GM12878 (cell line): ENCODE measurements around the gene PPP1R18. TPM values are rescaled to one million over a fixed set of nuclear protein-coding genes. Genes with fewer than 3 reads are reported as not detected.

Experiments used
- ASH2L ChIP-seq: fragments of 300-600, 200-600 bp; sonication (generic); IDR thresholded peaks from 2 replicates; pipeline ENCODE4 v1.6.1; 2017; ENCODE audit warnings: low read depth, mild to moderate bottlenecking, borderline replicate concordance
- CREM ChIP-seq: IDR thresholded peaks from 2 replicates; pipeline ENCODE4 v1.6.1; 2014; ENCODE audit warnings: antibody characterized with exemption, low read depth
- DPF2 ChIP-seq: fragments of 450-650 bp; IDR thresholded peaks from 2 replicates; pipeline ENCODE4 v1.6.1; 2017; ENCODE audit warnings: mild to moderate bottlenecking
- E2F4 ChIP-seq: IDR thresholded peaks from 2 replicates; pipeline ENCODE4 v1.6.1; 2012; ENCODE audit warnings: low read depth, low read length, improper control_type of control experiment
- EGR1 ChIP-seq, 2 experiments: IDR thresholded peaks; 1 replicate in 1 of 2; 2 replicates in 1 of 2; pipeline ENCODE4 v1.6.1; 2011 to 2012; ENCODE audit warnings: low read depth in 2 of 2, low read length in 2 of 2, borderline replicate concordance in 1 of 2, mild to moderate bottlenecking in 1 of 2, moderate library complexity in 1 of 2
- FOS ChIP-seq: IDR thresholded peaks from 3 replicates; pipeline ENCODE4 v1.6.1; 2011; ENCODE audit warnings: borderline replicate concordance; ENCODE audit not compliant: insufficient read length; ENCODE audit errors: extremely low read depth
- FOXK2 ChIP-seq: fragments of 450-650 bp; IDR thresholded peaks from 2 replicates; pipeline ENCODE4 v1.6.1; 2017; ENCODE audit warnings: mild to moderate bottlenecking, moderate library complexity
- GATAD2B ChIP-seq: fragments of 450-650 bp; conservative IDR thresholded peaks from 2 replicates; pipeline ENCODE4 v1.6.1; 2017; ENCODE audit warnings: low read depth, mild to moderate bottlenecking, moderate library complexity
- IRF3 ChIP-seq: fragments of 450-650 bp; IDR thresholded peaks from 2 replicates; pipeline ENCODE4 v1.6.1; 2014; ENCODE audit warnings: mild to moderate bottlenecking
- JUND ChIP-seq: IDR thresholded peaks from 2 replicates; pipeline ENCODE4 v1.6.1; 2012; ENCODE audit warnings: low read depth, mild to moderate bottlenecking, low read length, improper control_type of control experiment, moderate library complexity
- KAT2A ChIP-seq: conservative IDR thresholded peaks from 2 replicates; pipeline ENCODE4 v1.6.1; 2011; ENCODE audit warnings: low read depth, low read length; ENCODE audit not compliant: control insufficient read depth
- MEF2A ChIP-seq: IDR thresholded peaks from 2 replicates; pipeline ENCODE4 v1.6.1; 2011; ENCODE audit warnings: low read depth, mild to moderate bottlenecking, low read length, moderate library complexity; ENCODE audit not compliant: insufficient read depth
- MEF2B ChIP-seq: fragments of 450-650 bp; IDR thresholded peaks from 2 replicates; pipeline ENCODE4 v1.6.1; 2018; ENCODE audit warnings: mild to moderate bottlenecking, moderate library complexity; ENCODE audit not compliant: partially characterized antibody, poor library complexity, severe bottlenecking
- NBN ChIP-seq: fragments of 450-650 bp; IDR thresholded peaks from 2 replicates; pipeline ENCODE4 v1.6.1; 2016
- POU2F2 ChIP-seq: IDR thresholded peaks from 3 replicates; pipeline ENCODE4 v1.6.1; 2011; ENCODE audit warnings: low read depth, mild to moderate bottlenecking, low read length, borderline replicate concordance
- RB1 ChIP-seq: fragments of 450-650 bp; formaldehyde crosslinking; IDR thresholded peaks from 2 replicates; pipeline ENCODE4 v1.6.1; 2017; ENCODE audit warnings: mild to moderate bottlenecking, borderline replicate concordance
- RBBP5 ChIP-seq: fragments of 200-600 bp; sonication (generic); conservative IDR thresholded peaks from 2 replicates; pipeline ENCODE4 v1.6.1; 2016
- SIX5 ChIP-seq: IDR thresholded peaks from 2 replicates; pipeline ENCODE4 v1.6.1; 2011; ENCODE audit warnings: mild to moderate bottlenecking, low read depth, low read length, moderate library complexity; ENCODE audit not compliant: severe bottlenecking
- SKIL ChIP-seq: fragments of 450-650 bp; IDR thresholded peaks from 2 replicates; pipeline ENCODE4 v1.6.1; 2017; ENCODE audit warnings: mild to moderate bottlenecking, low read depth, inconsistent platforms; ENCODE audit not compliant: poor library complexity, severe bottlenecking
- SMC3 ChIP-seq: IDR thresholded peaks from 2 replicates; pipeline ENCODE4 v1.6.1; 2011; ENCODE audit warnings: low read length, improper control_type of control experiment, borderline replicate concordance
- SRF ChIP-seq, 2 experiments: IDR thresholded peaks; 2 replicates each; pipeline ENCODE4 v1.6.1; 2011; ENCODE audit warnings: low read depth in 2 of 2, low read length in 2 of 2, mild to moderate bottlenecking in 1 of 2, moderate library complexity in 1 of 2
- SUZ12 ChIP-seq: fragments of 200-600 bp; sonication (generic); IDR thresholded peaks from one replicate; pipeline ENCODE4 v1.6.1; 2018; ENCODE audit warnings: antibody characterized with exemption, mild to moderate bottlenecking; ENCODE audit not compliant: unreplicated experiment
- TAF1 ChIP-seq: IDR thresholded peaks from 2 replicates; pipeline ENCODE4 v1.6.1; 2011; ENCODE audit warnings: mild to moderate bottlenecking, low read depth, low read length, borderline replicate concordance
- TCF3 ChIP-seq: IDR thresholded peaks from 2 replicates; pipeline ENCODE4 v1.6.1; 2012; ENCODE audit warnings: low read depth, mild to moderate bottlenecking, low read length, borderline replicate concordance; ENCODE audit not compliant: insufficient read depth
- TCF7 ChIP-seq: IDR thresholded peaks from 2 replicates; pipeline ENCODE4 v1.6.1; 2014; ENCODE audit warnings: antibody characterized with exemption, borderline replicate concordance
- YY1 ChIP-seq: IDR thresholded peaks from 2 replicates; pipeline ENCODE4 v1.6.1; 2011; ENCODE audit warnings: low read depth, mild to moderate bottlenecking, low read length
- ZNF217 ChIP-seq: fragments of 450-650 bp; IDR thresholded peaks from 2 replicates; pipeline ENCODE4 v1.6.1; 2017; ENCODE audit warnings: antibody characterized with exemption, mild to moderate bottlenecking
- ZNF622 ChIP-seq: fragments of 450-650 bp; IDR thresholded peaks from 2 replicates; pipeline ENCODE4 v1.6.1; 2017; ENCODE audit warnings: mild to moderate bottlenecking, inconsistent platforms
- ZSCAN29 ChIP-seq: fragments of 450-650 bp; IDR thresholded peaks from 2 replicates; pipeline ENCODE4 v1.6.1; 2017; ENCODE audit warnings: mild to moderate bottlenecking, moderate library complexity
- polyA plus RNA-seq, 11 experiments: library from polyadenylated mRNA; depleted of rRNA in 4 of 11; unstranded in 6 of 11; stranded (reverse) in 5 of 11; fragments of >200 nt; fragmentation: Nextera tagmentation in 4 of 11; fragmentation: Illumina TruSeq in 1 of 11; extraction: Ambion mirVana in 4 of 11; extraction: Trizol in 1 of 11; gene quantifications; 1 replicate in 1 of 11; 2 replicates in 10 of 11; pipeline versions ENCODE4 v1.2.1 to v1.2.3, GENCODE V29; 2011 to 2016; ENCODE audit warnings: inconsistent platforms in 2 of 11, missing spikeins in 2 of 11, low read depth in 1 of 11
- total RNA-seq, 4 experiments: library from RNA; depleted of rRNA in 3 of 4; stranded (reverse); fragments of >200 nt in 3 of 4; fragmentation: Illumina TruSeq in 1 of 4; extraction: Trizol in 1 of 4; gene quantifications; 2 replicates each; pipeline versions ENCODE4 v1.2.1 to v1.2.3, GENCODE V29; 2013 to 2021

Gene PPP1R18
- total and polyA plus RNA-seq, 10 of the 15 experiments (the other 5 are each of a cell fraction or from before 2014, with no cell fraction given): 21.0 to 119 (median 52.6) TPM

- TF ChIP-seq SRF (IDR thresholded peaks at IDR 0.05; ENCODE audit: low read depth in 2 of 2, low read length in 2 of 2): 0 out of 4 replicates have a peak, but pooled peaks of 1 of the 2 experiments have one; percentile 27
- TF ChIP-seq SKIL: peak; percentile 93
- TF ChIP-seq ASH2L: no peak
- TF ChIP-seq MEF2B: no peak
- TF ChIP-seq ZNF217: no peak
- TF ChIP-seq TCF7: no peak
- TF ChIP-seq FOS: peak; percentile 51
- TF ChIP-seq NBN: peak; percentile 97
- peak; percentile 57; the same call in 1 of the 2 replicates for TF ChIP-seq FOXK2
- no peak for TF ChIP-seq SUZ12
- peak; percentile 30; the same call in 2 of the 3 replicates for TF ChIP-seq POU2F2
- TF ChIP-seq KAT2A: no peak
- TF ChIP-seq IRF3: peak; percentile 81
- peak; percentile 95 for TF ChIP-seq CREM
- TF ChIP-seq YY1: peak; percentile 97
- TF ChIP-seq MEF2A: peak; percentile 73
- peak; percentile 57; the same call in 1 of the 2 replicates for TF ChIP-seq GATAD2B
- TF ChIP-seq RB1: peak; percentile 100
- peak; percentile 36 for TF ChIP-seq SIX5
- no peak; the same call in 1 of the 2 replicates for TF ChIP-seq SMC3
- peak; percentile 95 for TF ChIP-seq TAF1
- TF ChIP-seq RBBP5: no peak
- TF ChIP-seq ZSCAN29: no peak
- peak; percentile 99 for TF ChIP-seq TCF3
- peak; percentile 54 to 96 for TF ChIP-seq EGR1 (IDR thresholded peaks at IDR 0.05; ENCODE audit: borderline replicate concordance in 1 of 2, low read depth in 2 of 2, low read length in 2 of 2)
- TF ChIP-seq DPF2: peak; percentile 98
- TF ChIP-seq E2F4: peak; percentile 90
- TF ChIP-seq JUND: peak; percentile 53; the same call in 1 of the 2 replicates
- TF ChIP-seq ZNF622: no peak
Measured at GRCh38 chr6:30717129-30717844, 30.8 kb upstream of the PPP1R18 start, which contains the start of gene MDC1 (continued).
